Trophoblast cell (in vitro differentiated cells and primary cell): ENCODE data around the gene CENPV.

ENCODE experiments used
- DNase-seq, 2 donors: peaks; one replicate each; pipeline ENCODE4 v3.0.0-alpha.2; 2016
- H2AFZ ChIP-seq: 2 replicates; pipeline ENCODE4 v1.6.1; 2013; ENCODE audit warnings: low read length, moderate library complexity, mild to moderate bottlenecking; ENCODE audit not compliant: insufficient read depth, poor library complexity
- H2AK5ac ChIP-seq: 2 replicates; pipeline ENCODE4 v1.6.1; 2013; ENCODE audit warnings: mild to moderate bottlenecking, low read length
- H2BK120ac ChIP-seq: 2 replicates; pipeline ENCODE4 v1.6.1; 2013; ENCODE audit warnings: low read length, mild to moderate bottlenecking, moderate library complexity; ENCODE audit not compliant: insufficient read depth, poor library complexity
- H2BK12ac ChIP-seq: 2 replicates; pipeline ENCODE4 v1.6.1; 2013; ENCODE audit warnings: mild to moderate bottlenecking, low read length, moderate library complexity
- H2BK5ac ChIP-seq: 2 replicates; pipeline ENCODE4 v1.6.1; 2013; ENCODE audit warnings: low read length, low read depth, moderate library complexity, mild to moderate bottlenecking; ENCODE audit not compliant: poor library complexity
- H3K14ac ChIP-seq: 2 replicates; pipeline ENCODE4 v1.6.1; 2013; ENCODE audit warnings: mild to moderate bottlenecking, low read length
- H3K18ac ChIP-seq: 2 replicates; pipeline ENCODE4 v1.6.1; 2013; ENCODE audit warnings: mild to moderate bottlenecking, low read length
- H3K23ac ChIP-seq: 2 replicates; pipeline ENCODE4 v1.6.1; 2013; ENCODE audit warnings: low read length
- H3K27ac ChIP-seq: 2 replicates; pipeline ENCODE4 v1.5.1; 2013; ENCODE audit warnings: low read depth, mild to moderate bottlenecking, inconsistent platforms, low read length, moderate library complexity
- H3K27me3 ChIP-seq: 2 replicates; pipeline ENCODE4 v1.6.1; 2013; ENCODE audit warnings: inconsistent platforms, mild to moderate bottlenecking, low read length, moderate library complexity; ENCODE audit not compliant: insufficient read depth
- H3K36me3 ChIP-seq, 2 experiments: 1 replicate in 1 of 2; 2 replicates in 1 of 2; pipeline ENCODE4 v1.6.1; 2013; ENCODE audit warnings: low read length in 2 of 2, mild to moderate bottlenecking in 2 of 2, moderate library complexity in 1 of 2; ENCODE audit not compliant: insufficient read depth in 2 of 2, control insufficient read depth in 1 of 2
- H3K4ac ChIP-seq: 2 replicates; pipeline ENCODE4 v1.6.1; 2013; ENCODE audit warnings: low read depth, mild to moderate bottlenecking, low read length, moderate library complexity
- H3K4me1 ChIP-seq, 2 experiments: 1 replicate in 1 of 2; 2 replicates in 1 of 2; pipeline ENCODE4 v1.6.1; 2013; ENCODE audit warnings: low read length in 2 of 2, mild to moderate bottlenecking in 2 of 2, moderate library complexity in 1 of 2; ENCODE audit not compliant: insufficient read depth in 2 of 2, control insufficient read depth in 1 of 2
- H3K4me2 ChIP-seq: 2 replicates; pipeline ENCODE4 v1.6.1; 2013; ENCODE audit warnings: inconsistent platforms, mild to moderate bottlenecking, low read length, moderate library complexity
- H3K4me3 ChIP-seq: 2 replicates; pipeline ENCODE4 v1.5.1; 2013; ENCODE audit warnings: mild to moderate bottlenecking, low read depth, low read length, inconsistent platforms
- H3K79me1 ChIP-seq: one replicate; pipeline ENCODE4 v1.6.1; 2013; ENCODE audit warnings: low read length
- H3K79me2 ChIP-seq: 2 replicates; pipeline ENCODE4 v1.6.1; 2013; ENCODE audit warnings: low read length, mild to moderate bottlenecking; ENCODE audit not compliant: control insufficient read depth, insufficient read depth, poor library complexity
- H3K9ac ChIP-seq: 2 replicates; pipeline ENCODE4 v1.6.1; 2013; ENCODE audit warnings: mild to moderate bottlenecking, low read length
- H3K9me3 ChIP-seq: 2 replicates; pipeline ENCODE4 v1.6.1; 2013; ENCODE audit warnings: low read depth, mild to moderate bottlenecking, control low read depth, inconsistent platforms, low read length; ENCODE audit not compliant: insufficient read depth
- H4K12ac ChIP-seq: 2 replicates; pipeline ENCODE4 v1.6.1; 2013; ENCODE audit warnings: low read depth, mild to moderate bottlenecking, low read length, moderate library complexity
- H4K8ac ChIP-seq: 2 replicates; pipeline ENCODE4 v1.6.1; 2013; ENCODE audit warnings: low read depth, mild to moderate bottlenecking, low read length, moderate library complexity
- H4K91ac ChIP-seq: one replicate; pipeline ENCODE4 v1.6.1; 2013; ENCODE audit warnings: low read depth, mild to moderate bottlenecking, low read length, moderate library complexity
- WGBS: extraction: QIAGEN DNeasy Blood & Tissue Kit; methylation state at CpG from one replicate; pipeline ENCODE4 v1.1.7; 2013; ENCODE audit warnings: missing lambda C conversion rate; ENCODE audit not compliant: insufficient read length, insufficient coverage; ENCODE audit errors: extremely low coverage; 5-methylcytosine and 5-hydroxymethylcytosine counted together

Gene CENPV

DNA sequence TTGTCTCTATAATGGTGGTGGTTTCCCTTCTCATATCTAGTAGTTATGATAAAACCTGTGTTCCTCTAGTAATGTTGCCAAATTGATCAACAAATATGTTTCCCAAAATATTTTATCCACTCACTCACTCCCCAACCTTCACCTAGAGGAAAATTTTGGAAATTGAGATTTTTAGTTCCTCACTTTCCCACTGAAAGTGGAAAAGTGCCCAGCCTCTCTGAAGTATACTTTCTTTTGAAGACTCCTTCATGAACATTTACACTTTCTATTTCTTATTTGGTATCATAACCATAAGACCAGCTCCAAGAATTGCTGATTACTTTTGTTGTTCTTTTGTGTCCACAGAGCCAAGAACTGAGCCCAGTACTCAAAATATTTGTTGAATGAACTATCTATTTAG lies 5.1 kb upstream of the CENPV start:
- Histone ChIP-seq H3K9ac (no peak overlapping the region), H2BK12ac (no peak overlapping the region), H2AFZ (no peak overlapping the region), H2BK5ac (no peak overlapping the region), H3K14ac (no peak overlapping the region), H3K27ac (no peak overlapping the region), H3K4me3 (no peak overlapping the region), H3K27me3 (no peaks in the 10 kb centered on the region), H3K18ac (no peak overlapping the region), H3K23ac (no peak overlapping the region), H2AK5ac (no peak overlapping the region), H3K9me3 (no peaks in the 10 kb centered on the region), H3K4me1 (no peaks in the 10 kb centered on the region), H2BK120ac (no peak overlapping the region), H3K79me2 (no peaks in the 10 kb centered on the region), H4K91ac (no peak overlapping the region), H4K8ac (no peak overlapping the region), H3K4me2 (no peak overlapping the region), H4K12ac (no peak overlapping the region), H3K79me1 (no peaks in the 10 kb centered on the region), H3K4ac (no peak overlapping the region), H3K36me3 (no peaks in the 10 kb centered on the region)
- DNase-seq = no peak

DNA sequence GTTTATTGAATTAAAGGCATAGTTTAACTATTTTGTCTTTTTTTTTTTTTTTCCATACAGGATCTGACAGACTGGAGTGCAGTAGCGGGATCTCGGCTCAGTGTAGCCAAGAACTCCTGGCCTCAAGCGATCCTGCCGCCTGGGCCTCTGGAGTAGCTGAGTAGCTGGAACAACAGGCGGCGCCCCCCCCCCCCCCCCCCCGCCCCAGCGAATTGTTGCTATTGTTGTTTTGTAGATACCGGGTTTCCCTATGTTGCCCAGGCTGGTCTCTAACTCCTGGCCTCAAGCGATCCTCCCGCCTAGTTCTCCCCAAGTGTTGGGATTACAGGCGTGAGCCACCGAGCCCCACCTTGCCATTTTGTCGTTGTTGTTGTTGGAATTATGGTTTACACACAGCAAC lies 1.3 kb upstream of the CENPV start:
- H4K8ac ChIP-seq = no peak overlapping the region
- H3K9me3 ChIP-seq = no peaks in the 10 kb centered on the region
- H3K4me2 ChIP-seq = no peak overlapping the region
- H3K9ac ChIP-seq = no peak overlapping the region
- H3K4ac ChIP-seq = no peak overlapping the region
- H2BK120ac ChIP-seq = no peak overlapping the region
- no peak overlapping the region for H3K27ac ChIP-seq
- peaks cover 3 to 6% of the 10 kb centered on the region in 2 experiments for H3K4me1 ChIP-seq
- H2BK12ac ChIP-seq = no peak overlapping the region
- no peak overlapping the region for H3K18ac ChIP-seq
- H3K79me1 ChIP-seq = peaks cover 4% of the 10 kb centered on the region
- H3K23ac ChIP-seq = no peak overlapping the region
- DNase-seq = no peak
- no peaks in the 10 kb centered on the region for H3K36me3 ChIP-seq
- no peaks in the 10 kb centered on the region for H3K79me2 ChIP-seq
- no peak overlapping the region for H3K4me3 ChIP-seq
- no peak overlapping the region for H4K91ac ChIP-seq
- H2AK5ac ChIP-seq = no peak overlapping the region
- H2BK5ac ChIP-seq = no peak overlapping the region
- H3K14ac ChIP-seq = no peak overlapping the region
- H2AFZ ChIP-seq = no peak overlapping the region
- peaks cover 13% of the 10 kb centered on the region for H3K27me3 ChIP-seq
- WGBS = no CpG with 5 or more reads among the region's 14 CpGs
- H4K12ac ChIP-seq = no peak overlapping the region

DNA sequence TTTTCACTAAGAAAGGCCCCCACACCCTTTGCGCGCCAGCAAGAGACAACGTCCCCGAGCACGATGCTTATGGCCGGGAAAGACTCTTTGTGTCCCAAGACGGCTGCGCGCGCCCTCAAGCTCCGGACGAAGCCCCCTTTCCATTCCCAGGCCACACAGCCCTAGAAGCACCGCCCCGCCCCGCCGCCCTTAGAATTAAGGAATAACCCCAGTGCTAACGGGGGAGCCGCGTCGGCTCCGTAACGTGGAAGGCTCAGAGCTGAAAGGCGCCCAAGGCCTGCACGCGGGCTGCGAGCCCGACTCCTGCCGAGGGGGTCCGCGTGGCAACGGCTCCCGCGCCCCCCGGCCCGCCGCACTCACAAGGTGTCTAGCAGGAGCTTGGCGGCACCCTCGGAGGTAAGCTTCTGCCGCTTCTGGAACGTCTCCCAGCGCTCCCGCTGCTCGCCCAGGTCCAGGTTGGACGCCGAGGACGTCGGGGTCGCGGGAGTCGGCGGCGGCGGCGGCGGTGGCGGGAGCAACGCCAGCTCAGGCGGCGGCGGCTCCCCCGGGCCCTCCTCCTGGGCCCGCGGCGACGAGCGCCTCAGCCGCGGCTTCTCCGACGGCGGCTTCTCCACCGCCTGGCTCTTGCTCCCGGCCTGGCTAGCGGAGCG lies 477 bp downstream of the CENPV start:
- peaks cover 13% of the 10 kb centered on the region for H3K27me3 ChIP-seq
- no peak overlapping the region for H3K23ac ChIP-seq
- H3K14ac ChIP-seq = peak overlapping the region; percentile 34
- H3K4ac ChIP-seq = no peak overlapping the region
- no peak for DNase-seq
- no peaks in the 10 kb centered on the region for H3K79me2 ChIP-seq
- peak overlapping the region; percentile 91 for H2AFZ ChIP-seq
- peak overlapping the region; percentile 54 for H4K8ac ChIP-seq
- no peak overlapping the region for H2BK5ac ChIP-seq
- no CpG with 5 or more reads among the region's 75 CpGs for WGBS
- H3K18ac ChIP-seq = peak overlapping the region; percentile 71
- H3K36me3 ChIP-seq = peaks cover 2 to 4% of the 10 kb centered on the region in 2 experiments
- no peaks in the 10 kb centered on the region for H3K9me3 ChIP-seq
- peak overlapping the region; percentile 86 for H3K4me2 ChIP-seq
- H3K9ac ChIP-seq = no peak overlapping the region
- H4K91ac ChIP-seq = peak overlapping the region; percentile 52
- peak overlapping the region; percentile 72 for H3K4me3 ChIP-seq
- peaks cover 4% of the 10 kb centered on the region for H3K79me1 ChIP-seq
- H3K27ac ChIP-seq = no peak overlapping the region
- peaks cover 3 to 6% of the 10 kb centered on the region in 2 experiments for H3K4me1 ChIP-seq
- H2BK12ac ChIP-seq = no peak overlapping the region
- H2AK5ac ChIP-seq = no peak overlapping the region
- H2BK120ac ChIP-seq = no peak overlapping the region
- peak overlapping the region; percentile 40 for H4K12ac ChIP-seq

DNA sequence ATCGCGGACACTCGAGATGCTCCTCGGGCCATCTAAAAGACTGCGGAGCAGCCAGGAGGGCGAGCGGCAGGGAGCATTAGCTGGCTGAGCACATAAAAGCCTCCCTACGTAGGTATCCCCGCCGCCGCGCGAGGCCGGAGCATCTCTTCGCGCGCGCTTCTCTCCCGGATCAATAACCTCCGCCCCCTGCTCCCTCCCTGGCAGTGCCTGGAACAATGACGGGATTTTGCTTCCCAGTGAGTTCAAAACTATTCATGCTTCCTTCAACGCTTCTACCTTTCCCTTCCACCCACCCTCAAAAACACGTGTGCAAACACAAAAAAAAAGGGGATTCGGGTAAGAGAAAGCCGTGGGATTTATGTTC lies 984 bp downstream of the CENPV start:
- H3K27ac ChIP-seq = no peak overlapping the region
- H3K4me2 ChIP-seq = peak overlapping the region; percentile 86
- no peak overlapping the region for H2AK5ac ChIP-seq
- no peak overlapping the region for H2BK12ac ChIP-seq
- peak overlapping the region; percentile 40 for H4K12ac ChIP-seq
- H3K23ac ChIP-seq = no peak overlapping the region
- peak overlapping the region; percentile 72 for H3K4me3 ChIP-seq
- no peak for DNase-seq
- no peak overlapping the region for H3K4ac ChIP-seq
- no peak overlapping the region for H2BK5ac ChIP-seq
- H4K91ac ChIP-seq = no peak overlapping the region
- no peak overlapping the region for H3K18ac ChIP-seq
- peak overlapping the region; percentile 34 for H3K14ac ChIP-seq
- H3K9me3 ChIP-seq = no peaks in the 10 kb centered on the region
- no peak overlapping the region for H2BK120ac ChIP-seq
- H3K79me1 ChIP-seq = peaks cover 4% of the 10 kb centered on the region
- peaks cover 3 to 6% of the 10 kb centered on the region in 2 experiments for H3K4me1 ChIP-seq
- H2AFZ ChIP-seq = peak overlapping the region; percentile 91
- WGBS = no CpG with 5 or more reads among the region's 25 CpGs
- H3K27me3 ChIP-seq = peaks cover 13% of the 10 kb centered on the region
- H3K79me2 ChIP-seq = no peaks in the 10 kb centered on the region
- H4K8ac ChIP-seq = no peak overlapping the region
- no peak overlapping the region for H3K9ac ChIP-seq
- H3K36me3 ChIP-seq = peaks cover 2 to 4% of the 10 kb centered on the region in 2 experiments
